GM21528 (cell line): ENCODE measurements around the gene MRPL51.

Experiments
- ATAC-seq: cut with Tn5 transposase; IDR thresholded peaks from one replicate; pipeline ENCODE4 v1.9.1; 2021; ENCODE audit warnings: mild to moderate bottlenecking, moderate library complexity; ENCODE audit not compliant: unreplicated experiment, low FRiP score

MRPL51 gene

DNA sequence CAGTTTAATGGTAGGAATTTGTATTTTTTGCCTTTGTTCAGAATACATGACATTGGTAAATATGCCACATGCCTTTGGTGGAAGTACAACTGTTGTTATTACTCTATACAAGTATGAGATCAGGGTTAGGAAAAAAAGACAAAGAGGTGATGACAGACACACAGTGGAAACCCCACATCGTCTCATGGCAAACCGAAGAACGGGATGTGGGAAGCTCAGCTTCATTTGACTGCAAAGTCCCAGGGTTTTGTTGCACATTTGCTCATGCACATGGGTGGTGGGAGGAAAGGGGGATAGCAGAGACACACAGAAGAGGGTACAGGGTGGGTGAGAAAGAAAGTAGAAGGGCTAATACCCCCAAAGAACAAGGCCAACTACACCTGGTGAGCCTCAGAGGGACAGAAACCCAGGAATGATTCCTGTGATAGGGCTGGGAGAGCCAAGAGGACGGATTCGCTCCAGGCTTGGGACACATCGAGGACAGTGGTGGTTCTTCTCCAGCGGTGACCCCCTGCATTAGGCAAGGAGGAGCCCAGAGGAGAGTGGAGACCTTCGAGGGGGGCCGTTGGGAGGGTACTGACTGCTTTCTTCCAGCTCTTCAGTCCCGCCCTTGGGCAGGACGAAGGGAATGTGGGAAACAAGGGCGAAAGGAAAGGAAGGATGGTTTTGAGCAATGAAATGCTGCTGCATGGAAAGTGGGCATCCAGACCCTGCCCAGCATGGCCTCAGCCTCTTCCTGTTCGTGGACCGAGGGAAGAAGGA is 30.6 kb downstream of the MRPL51 start:
- ATAC-seq = no peak

DNA sequence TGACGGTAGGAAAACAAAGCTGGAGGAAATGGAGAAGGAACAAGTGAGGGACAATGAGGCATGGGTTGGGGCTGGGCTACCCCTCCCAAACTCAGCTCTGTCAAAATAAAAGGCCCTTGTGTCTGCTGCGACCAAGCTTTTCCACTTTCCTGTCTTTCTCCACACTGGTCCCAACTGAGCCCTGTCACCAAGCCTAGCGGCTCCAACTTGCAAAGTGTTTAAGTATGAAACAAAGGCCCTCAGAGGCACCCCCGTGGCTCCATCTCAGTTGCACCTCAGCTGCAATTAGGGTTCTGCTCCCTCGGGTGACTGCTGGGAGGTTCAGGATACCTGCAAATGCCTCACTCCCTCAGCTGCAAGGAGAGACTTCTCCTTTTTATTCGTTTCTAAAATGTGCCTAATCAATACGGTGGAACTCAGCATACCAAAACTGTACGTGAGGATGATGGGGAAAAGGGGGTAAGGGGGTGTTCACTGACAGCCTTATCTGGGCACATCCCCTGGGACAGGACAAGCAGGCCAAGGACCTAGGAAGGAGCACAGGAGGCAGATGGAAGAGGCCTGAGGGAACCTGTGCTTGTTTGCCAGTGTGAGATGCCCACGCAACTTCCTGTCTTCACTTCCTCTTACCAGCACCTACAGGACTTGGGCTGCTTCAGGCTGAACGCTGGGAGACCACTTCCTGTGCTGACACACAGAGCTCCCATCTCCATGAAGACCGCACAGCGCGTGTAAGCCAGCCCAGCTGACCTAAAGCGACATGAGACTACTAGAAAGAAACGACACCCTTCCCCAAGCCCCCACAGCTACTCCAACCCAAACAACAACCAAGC is 31.4 kb downstream of the MRPL51 start:
- peak; percentile 67 for ATAC-seq

DNA sequence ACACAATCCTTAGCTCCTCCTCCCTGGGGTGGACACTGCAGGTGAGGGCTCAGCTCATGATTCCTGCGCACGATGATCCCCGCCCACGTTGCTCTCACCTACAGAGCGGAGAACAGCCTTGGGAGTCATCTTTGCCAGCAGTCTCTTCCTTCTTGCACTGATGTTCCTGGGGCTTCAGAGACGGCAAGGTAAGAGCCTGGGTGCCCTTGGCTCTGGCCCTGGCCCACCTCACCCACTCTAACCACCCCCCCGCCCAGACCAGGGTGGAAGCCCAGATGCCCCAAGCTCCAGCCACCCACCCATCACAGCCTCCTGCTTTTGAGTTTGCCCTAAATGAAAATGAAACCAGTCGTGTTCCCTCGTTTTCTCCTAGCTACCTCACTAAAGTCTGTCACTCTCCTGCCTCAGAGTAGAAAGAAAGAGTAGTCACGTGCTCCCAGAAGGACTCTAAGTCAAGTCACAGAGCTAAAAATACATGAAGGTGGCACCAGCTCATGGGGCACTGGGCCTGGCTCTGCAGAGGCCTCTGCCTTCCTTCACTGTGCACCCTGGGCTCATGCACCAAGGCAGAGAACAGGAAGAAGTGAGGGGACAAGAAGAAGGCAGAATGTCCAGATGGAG is 32.2 kb downstream of the MRPL51 start:
- ATAC-seq = no peak

DNA sequence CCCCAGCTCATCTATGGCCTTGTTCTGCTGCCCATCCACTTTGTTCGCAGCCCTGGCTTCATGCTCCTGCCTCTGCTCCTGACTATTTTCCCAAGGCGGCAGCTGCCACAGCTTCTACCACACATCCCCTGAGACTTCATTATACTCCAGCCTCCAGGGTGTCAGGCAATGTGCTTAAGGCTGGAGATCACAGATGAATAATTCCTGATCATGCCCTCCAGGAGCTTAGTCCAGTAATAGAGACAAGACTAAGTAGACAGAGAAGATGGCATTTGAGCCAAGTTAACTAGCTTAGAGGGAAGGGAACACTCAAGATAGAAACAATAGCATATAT is 34.1 kb downstream of the MRPL51 start:
- ATAC-seq = no peak

DNA sequence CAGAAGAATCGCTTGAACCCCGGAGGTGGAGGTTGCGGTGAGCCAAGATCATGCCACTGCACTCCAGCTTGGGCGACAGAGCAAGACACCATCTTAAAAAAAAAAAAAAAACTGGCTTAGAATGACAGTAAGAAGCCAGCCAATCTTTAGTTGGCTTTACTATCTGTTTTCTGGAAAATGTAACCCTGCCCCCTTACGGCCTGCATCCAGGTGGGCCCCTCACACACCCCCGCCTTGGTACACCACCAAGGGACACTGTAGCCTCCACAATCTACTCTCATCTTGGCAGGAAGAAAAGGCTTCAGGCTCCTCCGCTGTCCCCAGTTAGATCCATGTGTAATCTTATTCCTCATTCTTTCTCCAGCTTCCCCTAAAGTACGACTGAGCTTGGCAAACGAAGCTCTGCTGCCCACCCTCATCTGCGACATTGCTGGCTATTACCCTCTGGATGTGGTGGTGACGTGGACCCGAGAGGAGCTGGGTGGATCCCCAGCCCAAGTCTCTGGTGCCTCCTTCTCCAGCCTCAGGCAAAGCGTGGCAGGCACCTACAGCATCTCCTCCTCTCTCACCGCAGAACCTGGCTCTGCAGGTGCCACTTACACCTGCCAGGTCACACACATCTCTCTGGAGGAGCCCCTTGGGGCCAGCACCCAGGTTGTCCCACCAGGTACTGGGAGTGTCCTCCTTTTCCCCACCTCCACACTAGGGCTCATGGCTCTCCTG is 34.6 kb downstream of the MRPL51 start:
- no peak for ATAC-seq

DNA sequence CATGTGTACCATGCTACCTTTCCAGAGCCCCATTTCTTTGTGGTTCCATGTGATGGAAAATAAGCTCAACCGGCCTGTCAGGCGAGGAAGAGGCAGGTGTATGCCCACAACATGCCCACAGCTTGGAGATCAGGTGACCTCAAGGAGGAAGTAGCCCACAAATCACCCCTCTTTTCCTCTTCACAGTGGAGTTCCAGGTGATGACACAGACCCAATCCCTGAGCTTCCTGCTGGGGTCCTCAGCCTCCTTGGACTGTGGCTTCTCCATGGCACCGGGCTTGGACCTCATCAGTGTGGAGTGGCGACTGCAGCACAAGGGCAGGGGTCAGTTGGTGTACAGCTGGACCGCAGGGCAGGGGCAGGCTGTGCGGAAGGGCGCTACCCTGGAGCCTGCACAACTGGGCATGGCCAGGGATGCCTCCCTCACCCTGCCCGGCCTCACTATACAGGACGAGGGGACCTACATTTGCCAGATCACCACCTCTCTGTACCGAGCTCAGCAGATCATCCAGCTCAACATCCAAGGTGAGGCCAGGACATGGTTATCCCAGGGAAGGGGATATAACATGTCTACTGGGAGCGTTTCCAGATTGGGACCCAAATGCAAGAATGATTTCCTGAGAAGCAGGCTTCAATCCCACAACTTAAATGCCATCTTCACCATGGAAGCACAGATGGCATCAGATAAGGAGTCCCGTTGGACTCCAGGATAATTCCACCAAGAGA is 35.7 kb downstream of the MRPL51 start:
- no peak for ATAC-seq

DNA sequence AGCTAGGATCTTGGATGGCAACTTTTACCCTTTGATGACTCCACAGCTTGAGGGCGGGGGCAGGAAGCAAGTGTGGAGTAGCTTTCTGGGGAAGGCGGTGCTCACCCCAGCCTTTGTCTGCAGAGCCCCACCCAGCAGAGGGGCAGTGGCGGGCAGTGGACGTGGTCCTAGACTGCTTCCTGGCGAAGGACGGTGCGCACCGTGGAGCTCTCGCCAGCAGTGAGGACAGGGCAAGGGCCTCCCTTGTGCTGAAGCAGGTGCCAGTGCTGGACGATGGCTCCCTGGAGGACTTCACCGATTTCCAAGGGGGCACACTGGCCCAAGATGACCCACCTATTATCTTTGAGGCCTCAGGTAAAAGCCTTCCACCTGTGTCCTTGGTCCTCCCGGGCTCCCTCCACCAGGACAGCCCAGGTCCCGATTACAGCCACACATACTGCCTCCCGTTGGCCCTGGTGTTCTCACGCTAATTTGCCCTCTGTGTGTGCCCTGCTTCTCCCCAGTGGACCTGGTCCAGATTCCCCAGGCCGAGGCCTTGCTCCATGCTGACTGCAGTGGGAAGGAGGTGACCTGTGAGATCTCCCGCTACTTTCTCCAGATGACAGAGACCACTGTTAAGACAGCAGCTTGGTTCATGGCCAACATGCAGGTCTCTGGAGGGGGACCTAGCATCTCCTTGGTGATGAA is 40.0 kb downstream of the MRPL51 start:
- no peak for ATAC-seq

DNA sequence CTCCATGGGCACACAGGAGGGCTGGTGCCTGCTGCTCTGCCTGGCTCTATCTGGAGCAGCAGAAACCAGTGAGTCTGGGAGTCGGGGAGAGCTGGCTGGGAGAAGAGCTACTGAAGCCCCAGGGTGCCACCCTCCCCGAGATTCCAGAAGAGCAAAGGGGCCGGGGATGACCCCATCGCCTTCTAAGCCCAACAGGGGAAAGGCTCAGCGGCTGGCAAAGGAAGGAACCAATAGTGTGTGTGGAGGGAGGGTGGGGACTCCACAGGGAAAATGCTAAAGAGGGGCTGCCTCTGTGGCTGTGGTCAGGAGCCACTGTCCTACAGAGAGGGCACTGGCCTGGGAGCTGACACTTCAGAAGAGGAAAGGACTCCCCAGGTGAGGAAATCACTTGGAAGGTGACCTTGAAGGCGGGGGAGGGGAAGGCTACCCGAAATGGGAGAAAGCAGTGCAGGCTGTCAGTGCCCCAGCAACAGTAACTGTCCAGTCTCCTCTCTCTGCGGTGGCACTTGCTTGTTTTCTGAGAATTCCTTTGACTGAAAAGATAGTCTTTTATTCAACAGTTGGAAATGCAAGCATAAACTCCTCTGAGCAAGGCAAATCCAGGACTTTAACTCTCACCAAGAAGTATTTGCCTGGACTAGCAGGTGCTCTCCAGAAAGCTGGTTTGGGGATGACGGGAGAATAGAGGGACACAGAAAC is 40.7 kb downstream of the MRPL51 start:
- peak; percentile 7 for ATAC-seq

DNA sequence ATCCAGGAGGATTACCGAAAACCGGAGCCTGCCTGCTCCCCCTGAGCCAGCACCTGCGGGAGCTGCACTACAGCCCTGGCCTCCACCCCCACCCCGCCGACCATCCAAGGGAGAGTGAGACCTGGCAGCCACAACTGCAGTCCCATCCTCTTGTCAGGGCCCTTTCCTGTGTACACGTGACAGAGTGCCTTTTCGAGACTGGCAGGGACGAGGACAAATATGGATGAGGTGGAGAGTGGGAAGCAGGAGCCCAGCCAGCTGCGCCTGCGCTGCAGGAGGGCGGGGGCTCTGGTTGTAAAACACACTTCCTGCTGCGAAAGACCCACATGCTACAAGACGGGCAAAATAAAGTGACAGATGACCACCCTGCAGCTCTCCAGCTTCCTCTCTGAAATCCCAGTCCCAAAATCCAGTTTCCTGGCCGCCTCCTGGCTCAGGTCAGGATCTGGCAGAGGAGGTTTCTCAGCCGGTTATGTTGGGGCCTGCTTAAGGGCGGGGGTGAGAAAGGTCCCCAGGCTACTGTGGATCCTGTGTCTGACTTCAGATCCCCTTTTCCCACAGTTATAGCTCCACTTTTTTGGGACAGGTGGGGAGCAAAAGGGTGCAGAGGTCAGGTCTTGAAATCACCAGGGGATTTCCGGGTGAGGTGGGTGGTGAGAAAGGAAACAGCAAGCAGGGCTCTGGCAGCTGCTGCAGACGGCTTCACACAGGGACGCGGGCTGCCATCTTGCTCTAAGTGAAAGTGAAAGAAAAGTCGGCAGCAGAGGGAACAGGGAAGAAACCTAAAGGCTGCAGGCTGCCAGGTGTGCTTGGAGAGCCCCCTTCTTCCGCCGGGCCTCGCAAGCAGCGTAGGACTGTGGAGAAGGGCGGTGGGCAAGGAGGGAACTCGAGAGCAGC is 41.5 kb downstream of the MRPL51 start, which contains the start of gene TAPBPL:
Gene TAPBPL, plus strand, starts transcription at position 695 of the 897 bp plus-strand sequence. CDS start 207 bp downstream, outside the sequence.
- peak; percentile 72 for ATAC-seq

DNA sequence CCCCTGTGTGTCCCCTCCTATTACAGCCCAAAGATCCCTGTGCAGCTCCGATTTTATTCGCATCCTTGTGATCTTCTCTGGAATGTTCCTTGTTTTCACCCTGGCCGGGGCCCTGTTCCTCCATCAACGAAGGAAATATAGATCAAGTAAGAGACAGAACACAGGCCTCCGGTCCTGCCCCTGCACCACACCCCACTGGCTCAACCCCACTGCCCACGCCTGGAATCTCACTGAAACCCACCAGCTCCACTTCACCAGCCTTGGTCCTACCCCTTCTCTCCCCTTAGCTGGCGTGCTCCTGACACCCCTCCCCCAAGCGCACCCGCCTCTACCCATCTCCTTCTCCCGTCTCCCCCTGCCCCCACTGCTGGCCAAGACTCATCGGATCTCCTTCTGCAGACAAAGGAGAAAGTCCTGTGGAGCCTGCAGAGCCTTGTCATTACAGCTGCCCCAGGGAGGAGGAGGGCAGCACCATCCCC is 42.2 kb downstream of the MRPL51 start:
- ATAC-seq = no peak

DNA sequence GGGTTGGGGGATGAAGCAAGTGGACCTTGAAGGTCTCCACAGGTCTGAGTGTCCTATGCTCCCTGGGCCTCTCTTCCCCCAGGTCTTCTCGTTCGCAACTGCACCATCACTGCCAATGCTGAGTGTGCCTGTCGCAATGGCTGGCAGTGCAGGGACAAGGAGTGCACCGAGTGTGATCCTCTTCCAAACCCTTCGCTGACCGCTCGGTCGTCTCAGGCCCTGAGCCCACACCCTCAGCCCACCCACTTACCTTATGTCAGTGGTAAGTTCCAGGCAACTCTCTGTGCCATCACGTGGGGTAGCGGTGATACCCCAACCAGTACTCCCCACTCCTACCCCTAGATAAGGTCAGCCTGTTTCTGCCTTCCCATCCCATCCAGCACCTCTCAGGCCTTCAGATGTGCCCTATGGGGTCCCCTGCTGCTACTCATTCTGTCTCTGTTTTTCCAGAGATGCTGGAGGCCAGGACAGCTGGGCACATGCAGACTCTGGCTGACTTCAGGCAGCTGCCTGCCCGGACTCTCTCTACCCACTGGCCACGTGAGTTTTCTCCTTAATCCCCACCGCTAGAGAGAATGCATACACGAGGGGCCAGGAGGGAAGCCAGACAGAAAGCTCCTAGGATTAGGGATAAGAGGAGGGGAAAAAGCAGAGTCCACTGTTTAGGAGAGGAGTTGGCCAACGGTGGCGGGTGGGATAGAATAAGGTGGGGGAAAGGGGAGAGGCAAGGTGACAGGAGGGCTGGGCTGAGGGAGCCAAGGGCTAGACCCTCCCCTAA is 42.8 kb downstream of the MRPL51 start:
- ATAC-seq = no peak

DNA sequence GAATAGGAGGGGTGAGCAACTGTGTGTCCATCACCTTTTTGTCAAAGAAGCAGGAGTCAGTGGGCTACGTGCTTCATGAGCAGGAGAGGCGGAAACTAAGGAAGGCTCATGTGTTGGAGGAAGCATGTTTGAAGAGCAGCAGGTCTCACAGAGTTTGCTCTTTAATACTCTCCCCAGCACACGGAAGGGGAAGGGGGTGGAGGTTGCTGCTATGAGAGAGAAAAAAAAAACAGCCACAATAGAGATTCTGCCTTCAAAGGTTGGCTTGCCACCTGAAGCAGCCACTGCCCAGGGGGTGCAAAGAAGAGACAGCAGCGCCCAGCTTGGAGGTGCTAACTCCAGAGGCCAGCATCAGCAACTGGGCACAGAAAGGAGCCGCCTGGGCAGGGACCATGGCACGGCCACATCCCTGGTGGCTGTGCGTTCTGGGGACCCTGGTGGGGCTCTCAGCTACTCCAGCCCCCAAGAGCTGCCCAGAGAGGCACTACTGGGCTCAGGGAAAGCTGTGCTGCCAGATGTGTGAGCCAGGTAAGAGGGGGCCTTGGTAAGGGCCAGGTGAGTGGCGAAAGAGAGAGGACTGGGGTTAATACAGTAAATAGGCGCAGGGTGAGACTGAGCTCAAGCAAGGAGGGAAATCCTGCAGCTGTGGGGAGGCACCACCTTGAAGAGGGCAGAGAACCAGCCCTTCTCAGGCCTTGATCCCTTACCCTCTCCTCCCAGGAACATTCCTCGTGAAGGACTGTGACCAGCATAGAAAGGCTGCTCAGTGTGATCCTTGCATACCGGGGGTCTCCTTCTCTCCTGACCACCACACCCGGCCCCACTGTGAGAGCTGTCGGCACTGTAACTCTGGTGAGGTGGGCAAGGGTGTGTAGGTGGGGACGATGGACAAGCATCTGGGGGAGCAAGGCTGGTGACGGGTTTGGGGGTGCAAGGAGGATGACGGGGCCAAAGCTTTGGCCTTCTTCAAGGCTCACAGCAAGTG is 48.1 kb downstream of the MRPL51 start, which contains the start of gene CD27:
Gene CD27, plus strand, starts transcription at position 252 of the 985 bp plus-strand sequence. Its CDS starts 141 bp downstream, at position 393.
- no peak for ATAC-seq

DNA sequence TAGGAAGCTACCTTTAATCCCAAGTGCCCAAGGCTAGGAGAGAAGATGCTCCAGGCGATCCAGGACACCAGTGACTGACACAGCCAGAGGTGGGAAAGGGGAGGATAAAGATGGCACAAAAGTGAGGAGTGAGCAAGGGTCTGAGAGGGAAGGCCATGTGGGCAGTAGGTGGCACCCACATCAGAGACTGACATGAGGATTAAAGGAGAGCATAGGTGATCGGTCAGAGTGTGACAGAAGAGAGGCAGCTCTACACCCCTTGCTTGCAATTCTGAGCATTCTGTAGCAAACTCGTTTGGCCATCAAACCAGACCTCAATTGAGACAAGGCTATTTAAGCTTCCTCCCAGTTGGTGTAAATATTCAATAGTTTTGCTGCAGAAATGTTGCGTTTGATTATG is 49.0 kb downstream of the MRPL51 start:
- ATAC-seq = no peak

DNA sequence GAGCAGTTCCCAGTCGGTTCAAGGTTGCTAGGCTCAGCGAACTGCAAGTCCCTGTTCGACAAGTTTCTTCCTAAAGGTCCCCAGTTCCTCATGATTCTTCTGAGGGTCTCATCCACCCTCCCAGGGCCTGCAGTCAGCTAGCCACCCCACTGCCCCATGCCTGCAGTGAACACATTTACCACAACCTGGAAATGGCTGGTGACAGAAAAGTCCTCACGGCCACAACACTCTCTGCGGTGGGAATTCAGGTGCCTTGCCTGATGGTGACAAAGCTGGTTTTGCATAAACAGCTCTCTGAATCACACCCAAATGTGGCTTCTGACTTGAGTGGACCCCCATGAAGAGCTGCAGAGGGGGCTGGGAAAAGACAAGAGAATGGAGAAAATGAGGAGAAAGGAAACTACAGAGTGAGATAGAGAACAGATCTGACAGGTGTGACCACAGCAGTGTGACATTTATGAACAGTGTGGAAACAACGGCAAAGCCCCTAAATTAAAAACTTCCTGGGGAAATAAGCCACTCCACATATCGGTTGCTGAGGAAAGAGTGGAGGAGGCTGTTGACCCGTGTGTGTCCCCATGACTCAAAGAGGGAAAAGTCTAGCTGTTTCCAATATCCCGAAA is 49.6 kb downstream of the MRPL51 start:
- ATAC-seq = no peak

DNA sequence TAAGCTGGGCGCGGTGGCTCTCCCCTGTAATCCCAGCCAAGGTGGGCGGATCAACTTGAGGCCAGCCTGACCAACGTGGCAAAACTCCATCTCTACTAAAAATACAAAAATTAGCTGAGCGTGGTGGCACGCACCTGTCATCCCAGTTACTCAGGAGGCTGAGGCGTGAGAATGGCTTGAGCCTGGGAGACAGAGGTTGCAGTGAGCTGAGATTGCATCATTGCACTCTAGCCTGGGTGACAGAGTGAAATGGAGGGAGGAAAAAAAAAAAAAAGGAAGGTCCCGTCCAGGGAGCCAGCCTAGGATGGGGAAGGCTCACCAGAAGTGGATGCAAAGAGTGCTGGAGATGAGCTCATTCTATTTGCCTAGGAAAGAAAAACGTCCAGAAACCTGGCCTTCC is 50.2 kb downstream of the MRPL51 start:
- ATAC-seq = no peak
